HG02943 (cell line): ENCODE data around the gene ZBTB7B.

Experiments
- ATAC-seq: cut with Tn5 transposase; IDR thresholded peaks from one replicate; pipeline ENCODE4 v1.9.1; 2021; ENCODE audit warnings: mild to moderate bottlenecking, low read depth, moderate library complexity; ENCODE audit not compliant: unreplicated experiment

Gene ZBTB7B

DNA sequence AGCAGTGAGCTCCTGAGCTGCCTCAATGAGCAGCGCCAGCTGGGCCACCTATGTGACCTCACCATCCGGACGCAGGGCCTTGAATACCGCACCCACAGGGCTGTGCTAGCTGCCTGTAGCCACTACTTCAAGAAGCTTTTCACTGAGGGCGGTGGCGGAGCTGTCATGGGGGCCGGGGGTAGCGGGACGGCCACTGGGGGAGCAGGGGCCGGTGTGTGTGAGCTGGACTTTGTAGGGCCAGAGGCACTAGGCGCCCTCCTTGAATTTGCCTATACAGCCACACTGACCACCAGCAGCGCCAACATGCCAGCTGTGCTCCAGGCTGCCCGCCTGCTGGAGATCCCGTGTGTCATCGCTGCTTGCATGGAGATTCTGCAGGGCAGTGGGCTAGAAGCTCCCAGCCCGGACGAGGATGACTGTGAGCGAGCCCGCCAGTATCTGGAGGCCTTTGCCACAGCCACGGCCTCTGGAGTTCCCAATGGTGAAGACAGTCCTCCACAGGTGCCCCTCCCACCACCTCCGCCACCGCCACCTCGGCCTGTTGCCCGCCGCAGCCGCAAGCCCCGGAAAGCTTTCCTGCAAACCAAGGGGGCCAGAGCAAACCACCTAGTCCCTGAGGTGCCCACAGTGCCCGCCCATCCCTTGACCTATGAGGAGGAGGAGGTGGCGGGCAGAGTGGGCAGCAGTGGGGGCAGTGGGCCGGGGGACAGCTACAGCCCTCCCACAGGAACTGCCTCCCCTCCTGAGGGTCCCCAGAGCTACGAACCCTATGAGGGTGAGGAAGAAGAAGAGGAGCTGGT, 12.3 kb downstream of the ZBTB7B start:
- no peak for ATAC-seq

- no peak for ATAC-seq
Measured at GRCh38 chr1:155015527-155016230, 13.1 kb downstream of the ZBTB7B start.

DNA sequence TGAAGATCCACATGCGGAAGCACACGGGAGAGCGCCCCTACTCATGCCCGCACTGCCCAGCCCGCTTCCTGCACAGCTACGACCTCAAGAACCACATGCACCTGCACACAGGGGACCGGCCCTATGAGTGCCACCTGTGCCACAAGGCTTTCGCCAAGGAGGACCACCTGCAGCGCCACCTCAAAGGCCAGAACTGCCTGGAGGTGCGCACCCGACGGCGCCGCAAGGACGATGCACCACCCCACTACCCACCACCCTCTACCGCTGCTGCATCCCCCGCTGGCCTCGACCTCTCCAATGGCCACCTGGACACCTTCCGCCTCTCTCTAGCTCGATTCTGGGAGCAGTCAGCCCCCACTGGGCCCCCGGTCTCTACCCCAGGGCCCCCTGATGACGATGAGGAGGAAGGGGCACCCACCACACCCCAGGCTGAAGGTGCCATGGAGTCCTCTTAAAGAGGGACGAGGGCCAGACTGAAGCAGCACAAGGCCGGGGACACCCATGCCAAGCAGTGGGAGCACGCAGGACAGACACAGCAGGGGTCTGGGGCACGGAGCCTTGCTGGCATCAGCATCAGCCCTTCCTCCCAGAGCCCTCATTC, 13.7 kb downstream of the ZBTB7B start:
- ATAC-seq, result no peak

GRCh38 chr1:155017041-155017945, 14.7 kb downstream of the ZBTB7B start:
- ATAC-seq, result peak; percentile 58

- no peak for ATAC-seq
Measured at GRCh38 chr1:155017946-155018316, 15.3 kb downstream of the ZBTB7B start.

DNA sequence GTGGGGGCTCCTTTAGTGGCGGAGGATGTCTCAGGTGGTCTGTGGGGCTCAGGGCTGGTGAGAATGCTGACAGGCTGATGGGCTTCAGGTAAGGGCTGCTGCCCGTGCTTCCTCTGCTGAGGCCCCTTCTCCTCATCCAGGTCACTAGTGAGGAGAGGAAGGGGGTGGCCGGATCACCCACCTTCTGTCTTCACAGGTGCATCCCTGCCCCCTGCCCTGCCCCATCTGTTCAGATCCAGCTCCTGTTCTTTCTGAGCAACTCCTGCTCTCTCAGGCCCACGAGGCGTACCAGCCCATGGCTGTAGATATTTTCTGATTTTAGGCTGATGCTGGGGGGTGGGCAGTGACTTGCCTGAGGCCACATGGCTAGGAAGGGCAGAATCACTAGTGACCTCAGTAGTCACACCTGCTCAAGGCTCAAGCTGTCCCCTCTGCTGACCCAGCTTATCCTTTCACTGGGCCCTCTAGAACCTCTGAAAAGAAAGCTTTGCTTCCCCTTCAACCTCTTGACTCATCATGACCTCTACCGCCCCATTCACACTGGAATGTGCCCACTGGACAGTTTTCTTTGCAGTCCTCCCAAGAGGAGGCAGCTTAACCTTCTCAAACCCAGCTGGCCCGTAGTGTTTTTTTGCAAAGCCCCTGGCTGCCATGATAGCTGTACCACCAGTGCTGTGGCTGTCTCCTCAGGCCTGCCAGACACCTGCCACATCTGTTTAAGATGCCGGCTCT, 16.2 kb downstream of the ZBTB7B start:
- no peak for ATAC-seq

DNA sequence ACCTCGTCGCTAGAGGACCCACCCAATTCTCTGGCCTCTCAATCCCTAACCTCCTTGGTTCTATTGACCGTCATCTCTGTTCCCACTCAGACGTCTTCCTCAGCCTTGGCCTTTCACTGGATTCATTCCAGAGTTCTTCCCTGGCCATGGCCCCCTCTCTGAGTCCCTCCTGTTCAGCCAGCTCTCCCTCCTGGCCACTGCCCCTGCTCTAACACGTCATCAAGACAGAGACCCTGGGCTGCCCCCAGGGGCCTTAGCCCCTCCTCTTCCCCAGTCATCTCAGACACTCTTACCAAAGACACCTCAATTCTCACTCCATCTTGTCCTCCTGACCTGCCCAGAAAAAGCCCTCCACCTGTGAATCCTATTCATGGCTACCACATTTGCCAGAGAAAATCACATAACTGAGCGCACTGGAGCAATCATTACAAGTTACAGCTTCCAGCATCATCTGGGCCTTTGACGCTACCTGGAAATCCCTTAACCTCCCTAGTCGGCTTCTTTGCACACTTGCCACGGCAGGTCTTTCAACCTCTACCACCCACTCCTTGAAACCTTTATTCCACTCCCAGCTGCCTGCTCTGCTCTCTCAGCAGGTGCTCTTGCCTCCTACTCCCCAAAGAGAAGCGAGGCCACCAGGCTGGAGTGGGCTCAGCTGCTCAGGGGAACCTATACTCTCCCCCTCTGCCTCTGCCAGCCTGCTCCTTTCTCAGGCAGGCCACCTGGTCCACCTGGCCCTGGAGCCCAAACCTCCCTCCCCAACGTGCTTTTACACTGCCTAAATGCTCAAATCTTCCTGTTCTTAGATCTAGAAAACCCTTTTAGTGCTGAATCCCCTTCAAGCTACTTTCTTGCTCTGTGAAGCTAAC, 17.0 kb downstream of the ZBTB7B start:
- ATAC-seq, result no peak

DNA sequence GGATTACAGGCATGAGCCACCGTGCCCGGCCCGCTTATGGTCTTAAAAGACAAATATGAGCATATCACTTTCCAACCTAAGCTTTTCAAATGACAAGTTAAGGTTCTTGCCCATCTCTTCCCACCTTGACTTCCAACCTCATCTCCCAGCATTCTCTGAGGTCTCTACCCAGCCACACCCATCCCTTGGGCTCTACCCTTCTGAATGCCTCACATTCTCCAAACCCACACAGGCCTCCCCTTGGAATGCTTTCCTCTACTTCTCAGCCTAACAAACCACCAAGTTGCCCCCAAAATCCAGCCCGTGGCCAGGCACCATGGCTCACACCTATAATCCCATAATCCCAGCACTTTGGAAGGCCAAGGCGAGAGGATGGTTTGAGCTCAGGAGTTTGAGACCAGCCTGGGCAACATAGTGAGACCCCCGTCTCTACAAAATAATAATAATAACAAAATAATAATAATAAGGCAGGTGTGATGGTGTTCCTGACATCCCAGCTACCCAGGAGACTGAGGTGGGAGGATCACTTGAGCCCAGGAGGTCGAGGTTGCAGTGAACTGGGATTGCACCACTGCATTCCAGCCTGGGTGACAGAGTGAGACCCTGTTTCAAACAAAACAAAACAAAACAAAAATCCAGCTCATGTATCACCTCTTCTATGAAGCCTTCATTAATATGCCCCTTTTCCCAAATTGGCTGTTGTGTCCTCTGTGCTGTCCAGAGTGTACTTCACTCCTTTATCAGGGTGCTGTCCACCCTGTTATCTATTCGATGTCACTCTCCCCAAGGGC, 19.7 kb downstream of the ZBTB7B start:
- no peak for ATAC-seq

DNA sequence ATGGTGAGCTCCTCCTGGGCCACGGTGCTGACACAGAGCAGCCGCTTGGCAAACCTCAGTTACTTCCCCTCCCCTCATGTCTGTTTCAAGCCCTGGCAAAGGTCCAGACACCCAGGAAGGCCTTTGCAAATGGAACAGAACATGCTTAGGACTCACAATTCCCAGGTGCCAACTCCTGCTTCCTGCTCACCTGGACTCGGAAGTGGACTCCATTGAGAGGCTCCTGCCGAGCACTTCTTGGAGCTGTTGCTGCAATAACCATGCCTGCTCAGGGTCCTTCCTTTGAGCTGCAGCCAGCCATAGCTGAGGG, 20.3 kb downstream of the ZBTB7B start:
- ATAC-seq, result no peak

- ATAC-seq, result no peak
Measured at GRCh38 chr1:155023627-155024026, 21.0 kb downstream of the ZBTB7B start.

- no peak for ATAC-seq
Measured at GRCh38 chr1:155024315-155024714, 21.7 kb downstream of the ZBTB7B start.

GRCh38 chr1:155026154-155026553, 23.6 kb downstream of the ZBTB7B start:
- ATAC-seq, result no peak

DNA sequence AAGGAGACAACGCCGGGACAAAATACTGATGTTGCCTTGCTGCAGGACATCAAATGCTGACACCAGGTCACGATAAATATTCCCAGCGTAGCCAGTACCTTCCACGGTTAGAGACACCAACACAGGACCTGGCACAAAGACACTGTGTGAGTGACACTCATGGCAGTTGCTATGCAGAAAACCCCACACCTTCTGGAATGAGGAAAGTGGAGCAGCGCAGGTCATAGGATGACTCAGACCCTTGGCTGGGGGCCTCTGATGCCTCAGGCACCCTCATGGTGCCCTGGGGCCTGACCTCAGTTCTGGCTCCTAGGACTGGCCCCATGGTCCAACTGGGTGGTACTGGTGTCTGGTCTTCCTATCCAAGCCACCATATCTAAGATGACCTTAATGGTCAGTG, 24.0 kb downstream of the ZBTB7B start:
- ATAC-seq, result no peak

- ATAC-seq, result no peak
Measured at GRCh38 chr1:155029513-155030242, 27.1 kb downstream of the ZBTB7B start.

GRCh38 chr1:155030243-155030795, 27.7 kb downstream of the ZBTB7B start:
- ATAC-seq, result no peak

GRCh38 chr1:155030899-155031298, 28.3 kb downstream of the ZBTB7B start:
- ATAC-seq, result no peak

DNA sequence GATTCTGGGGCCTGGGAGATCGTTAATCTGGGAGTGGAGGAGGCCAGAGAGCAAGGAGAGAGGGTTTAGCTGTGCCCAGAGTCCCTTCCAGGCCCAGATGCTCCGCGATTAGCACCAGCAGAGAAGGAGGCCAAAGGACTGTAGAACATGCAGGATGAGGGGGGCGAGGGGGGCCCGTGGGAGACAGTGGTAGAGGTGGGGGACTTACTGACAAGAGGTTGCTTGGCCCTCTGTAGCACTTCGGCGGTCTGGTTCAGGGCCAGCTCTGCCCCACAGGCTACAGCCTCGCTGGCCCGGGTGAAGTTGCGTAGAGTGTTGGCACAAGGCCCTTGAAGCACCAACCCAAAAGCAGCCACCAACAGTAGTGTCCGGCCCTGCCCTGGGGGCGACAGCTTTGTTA, 30.3 kb downstream of the ZBTB7B start:
- ATAC-seq, result no peak

DNA sequence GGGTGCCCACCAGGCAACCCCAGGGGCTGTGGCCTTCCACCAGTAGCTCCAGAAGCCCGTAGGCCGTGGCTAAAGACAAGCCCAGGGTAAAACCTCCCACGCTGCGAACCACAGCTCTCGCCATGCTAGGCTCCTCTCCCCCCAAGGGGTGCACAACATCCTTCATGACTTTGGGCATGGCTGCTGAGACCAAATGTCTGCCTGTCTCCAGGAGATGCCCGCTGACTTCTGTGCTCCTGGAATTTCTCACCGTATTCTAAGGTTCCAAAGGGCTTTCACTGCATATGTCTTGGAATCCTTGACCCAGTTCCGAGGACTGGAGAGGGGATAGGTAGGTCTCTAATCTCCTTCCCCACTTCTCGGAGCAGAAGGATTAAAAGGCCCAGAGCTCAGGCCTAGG, 30.9 kb downstream of the ZBTB7B start, which contains the start of the genes DCST1 and DCST2:
DCST1 (plus strand) TSS at position 301 of the 400 bp plus-strand sequence. CDS start 213 bp downstream, outside the sequence.
DCST2 (minus strand) TSS at position 258 of the 400 bp plus-strand sequence; CDS start at position 178, 80 bp downstream.
- ATAC-seq, result no peak
